OCI-LY1 (cell line): Measurements from ENCODE around the gene USH2A.

Experiments used
- H2AFZ ChIP-seq: fragments of 200-600 bp; sonication (generic), shearing (Covaris generic); 2 replicates; pipeline ENCODE4 v1.6.0; 2014; ENCODE audit warnings: antibody characterized with exemption, mild to moderate bottlenecking, low read length
- H3F3A ChIP-seq: fragments of 200-600 bp; sonication (generic), shearing (Covaris generic); 2 replicates; pipeline ENCODE4 v1.6.0; 2014; ENCODE audit warnings: mild to moderate bottlenecking, antibody characterized with exemption, low read length, moderate library complexity; ENCODE audit not compliant: insufficient read depth
- H3K27ac ChIP-seq: fragments of 200-600 bp; sonication (generic); 2 replicates; pipeline ENCODE4 v1.5.1; 2014; ENCODE audit warnings: low read length, mixed run types, mild to moderate bottlenecking, low read depth; ENCODE audit not compliant: poor library complexity, severe bottlenecking
- H3K27me3 ChIP-seq: fragments of 200-600 bp; sonication (generic); 2 replicates; pipeline ENCODE4 v1.6.0; 2014; ENCODE audit warnings: antibody characterized with exemption, mild to moderate bottlenecking, low read length, moderate library complexity; ENCODE audit not compliant: insufficient read depth
- H3K36me3 ChIP-seq: fragments of 200-600 bp; sonication (generic); 2 replicates; pipeline ENCODE4 v1.6.1; 2014; ENCODE audit warnings: mild to moderate bottlenecking, antibody characterized with exemption, low read length, moderate library complexity, mixed read lengths; ENCODE audit not compliant: insufficient read depth
- H3K4me1 ChIP-seq: fragments of 200-600 bp; sonication (generic); 2 replicates; pipeline ENCODE4 v1.5.1; 2014; ENCODE audit warnings: mild to moderate bottlenecking, low read length, moderate library complexity; ENCODE audit not compliant: insufficient read depth, severe bottlenecking
- H3K4me2 ChIP-seq: fragments of 200-600 bp; sonication (generic), shearing (Covaris generic); 2 replicates; pipeline ENCODE4 v1.6.1; 2014; ENCODE audit warnings: low read length
- H3K4me3 ChIP-seq: fragments of 200-600 bp; sonication (generic); 2 replicates; pipeline ENCODE4 v1.5.1; 2014; ENCODE audit warnings: low read length, low read depth, mild to moderate bottlenecking, mixed read lengths; ENCODE audit not compliant: poor library complexity, severe bottlenecking
- H3K79me2 ChIP-seq: fragments of 200-600 bp; shearing (Covaris generic); 2 replicates; pipeline ENCODE4 v1.6.1; 2016; ENCODE audit warnings: mixed run types, low read length, mixed read lengths; ENCODE audit not compliant: insufficient read depth
- H3K9ac ChIP-seq: fragments of 200-600 bp; sonication (generic), shearing (Covaris generic); 2 replicates; pipeline ENCODE4 v1.6.1; 2014; ENCODE audit warnings: mild to moderate bottlenecking, low read length, mixed read lengths
- H3K9me2 ChIP-seq: fragments of 200-600 bp; sonication (generic), shearing (Covaris generic); 2 replicates; pipeline ENCODE4 v1.6.1; 2014; ENCODE audit warnings: low read depth, mild to moderate bottlenecking, low read length, mixed read lengths
- H3K9me3 ChIP-seq: fragments of 200-600 bp; shearing (Covaris generic); 2 replicates; pipeline ENCODE4 v1.6.1; 2014; ENCODE audit warnings: low read length, mixed read lengths
- H4K20me1 ChIP-seq: fragments of 200-600 bp; sonication (generic), shearing (Covaris generic); 2 replicates; pipeline ENCODE4 v1.6.0; 2016; ENCODE audit warnings: mild to moderate bottlenecking, low read length; ENCODE audit not compliant: insufficient read depth
- EZH2 ChIP-seq: fragments of 200-600 bp; sonication (generic), shearing (Covaris generic); IDR thresholded peaks from 2 replicates; pipeline ENCODE4 v1.8.0; 2017; ENCODE audit warnings: borderline replicate concordance, mixed run types, mild to moderate bottlenecking, antibody characterized with exemption, low read length, moderate library complexity, mixed read lengths
- TF ChIP-seq, protein P1 (sequence below): fragments of 200-600 bp; sonication (generic), shearing (Covaris generic); IDR thresholded peaks from 2 replicates; pipeline ENCODE4 v1.5.1; 2017; ENCODE audit warnings: mild to moderate bottlenecking, antibody characterized with exemption, low read length, moderate library complexity, mixed read lengths

USH2A gene

DNA sequence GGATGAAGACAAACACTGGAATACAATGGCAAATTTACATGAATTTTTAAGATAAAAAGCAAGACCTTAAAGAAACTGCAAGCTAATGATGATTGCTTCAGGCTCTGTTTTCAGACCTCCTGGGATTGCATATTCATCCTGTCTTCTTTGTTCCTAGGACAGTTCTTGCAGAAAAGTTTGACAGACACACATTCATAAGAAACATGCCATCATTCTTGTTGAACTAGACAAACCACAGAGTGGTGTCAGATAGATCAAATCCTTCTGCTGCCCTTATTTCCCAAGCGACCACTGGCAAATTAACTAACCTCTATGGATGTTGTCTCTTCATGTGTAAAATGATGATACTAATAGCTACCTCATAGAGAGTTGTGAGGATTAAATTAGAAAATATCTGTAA lies 674.8 kb downstream of the USH2A start:
- TF ChIP-seq, protein P1, sequence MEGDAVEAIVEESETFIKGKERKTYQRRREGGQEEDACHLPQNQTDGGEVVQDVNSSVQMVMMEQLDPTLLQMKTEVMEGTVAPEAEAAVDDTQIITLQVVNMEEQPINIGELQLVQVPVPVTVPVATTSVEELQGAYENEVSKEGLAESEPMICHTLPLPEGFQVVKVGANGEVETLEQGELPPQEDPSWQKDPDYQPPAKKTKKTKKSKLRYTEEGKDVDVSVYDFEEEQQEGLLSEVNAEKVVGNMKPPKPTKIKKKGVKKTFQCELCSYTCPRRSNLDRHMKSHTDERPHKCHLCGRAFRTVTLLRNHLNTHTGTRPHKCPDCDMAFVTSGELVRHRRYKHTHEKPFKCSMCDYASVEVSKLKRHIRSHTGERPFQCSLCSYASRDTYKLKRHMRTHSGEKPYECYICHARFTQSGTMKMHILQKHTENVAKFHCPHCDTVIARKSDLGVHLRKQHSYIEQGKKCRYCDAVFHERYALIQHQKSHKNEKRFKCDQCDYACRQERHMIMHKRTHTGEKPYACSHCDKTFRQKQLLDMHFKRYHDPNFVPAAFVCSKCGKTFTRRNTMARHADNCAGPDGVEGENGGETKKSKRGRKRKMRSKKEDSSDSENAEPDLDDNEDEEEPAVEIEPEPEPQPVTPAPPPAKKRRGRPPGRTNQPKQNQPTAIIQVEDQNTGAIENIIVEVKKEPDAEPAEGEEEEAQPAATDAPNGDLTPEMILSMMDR: no peak
- no peak for TF ChIP-seq EZH2
- no peaks in the 10 kb centered on the region for H3K9me2 ChIP-seq
- no peaks in the 10 kb centered on the region for H3K36me3 ChIP-seq
- H3K4me1 ChIP-seq: no peaks in the 10 kb centered on the region
- no peaks in the 10 kb centered on the region for H4K20me1 ChIP-seq
- H3K9me3 ChIP-seq: no peaks in the 10 kb centered on the region
- H3K4me3 ChIP-seq: no peak overlapping the region
- H3K79me2 ChIP-seq: no peaks in the 10 kb centered on the region
- no peak overlapping the region for H2AFZ ChIP-seq
- no peaks in the 10 kb centered on the region for H3K27me3 ChIP-seq
- H3K4me2 ChIP-seq: no peak overlapping the region
- no peak overlapping the region for H3K9ac ChIP-seq
- H3F3A ChIP-seq: no peaks in the 10 kb centered on the region
- H3K27ac ChIP-seq: no peak overlapping the region

DNA sequence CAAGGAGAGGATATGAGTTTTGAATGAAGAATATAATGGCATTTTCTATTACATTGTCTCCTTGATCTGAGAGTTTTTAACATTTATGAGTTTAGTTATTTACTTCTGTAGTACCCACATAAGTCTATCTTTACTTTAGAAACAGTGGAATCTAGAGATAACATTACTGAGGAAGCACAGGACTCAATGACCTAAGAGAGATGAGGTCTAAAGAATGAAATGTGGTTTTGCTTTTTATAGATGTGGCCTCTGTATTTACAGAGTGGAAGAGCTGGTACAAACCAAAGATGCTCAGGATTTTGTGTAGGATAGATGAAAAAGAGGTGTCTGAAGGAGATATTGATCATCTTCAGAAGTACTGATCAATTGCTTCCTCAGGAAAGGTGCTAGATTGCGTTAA lies 678.8 kb downstream of the USH2A start:
- no peaks in the 10 kb centered on the region for H3F3A ChIP-seq
- no peaks in the 10 kb centered on the region for H3K9me2 ChIP-seq
- H3K9ac ChIP-seq: no peak overlapping the region
- H4K20me1 ChIP-seq: no peaks in the 10 kb centered on the region
- no peak overlapping the region for H3K27ac ChIP-seq
- H3K4me3 ChIP-seq: no peak overlapping the region
- no peaks in the 10 kb centered on the region for H3K4me1 ChIP-seq
- H2AFZ ChIP-seq: no peak overlapping the region
- TF ChIP-seq, protein P1: no peak
- TF ChIP-seq EZH2: no peak
- no peaks in the 10 kb centered on the region for H3K36me3 ChIP-seq
- no peaks in the 10 kb centered on the region for H3K79me2 ChIP-seq
- no peak overlapping the region for H3K4me2 ChIP-seq
- H3K27me3 ChIP-seq: no peaks in the 10 kb centered on the region
- no peaks in the 10 kb centered on the region for H3K9me3 ChIP-seq

DNA sequence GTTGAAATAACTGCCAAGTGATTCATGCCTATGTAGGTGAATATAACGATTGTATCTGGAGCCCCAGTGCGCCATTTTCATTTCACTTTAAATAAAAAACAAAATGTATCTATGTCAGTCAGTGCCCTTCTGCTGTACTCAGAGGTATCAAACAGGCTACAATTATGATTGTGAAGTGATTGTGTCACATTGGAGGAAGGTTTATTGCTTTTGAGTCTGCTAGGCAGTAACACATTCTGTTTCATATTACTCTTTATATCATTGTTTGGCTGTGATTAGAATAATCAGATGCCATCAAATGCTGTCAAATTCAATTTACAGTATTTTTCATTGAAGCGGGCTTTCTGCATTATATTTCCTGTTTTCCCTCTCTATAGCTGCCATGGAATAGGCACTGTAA lies 684.2 kb downstream of the USH2A start:
- H2AFZ ChIP-seq: no peak overlapping the region
- no peaks in the 10 kb centered on the region for H3F3A ChIP-seq
- no peaks in the 10 kb centered on the region for H3K4me1 ChIP-seq
- H3K27me3 ChIP-seq: no peaks in the 10 kb centered on the region
- H3K9me2 ChIP-seq: no peaks in the 10 kb centered on the region
- no peak overlapping the region for H3K9ac ChIP-seq
- H3K9me3 ChIP-seq: no peaks in the 10 kb centered on the region
- no peak overlapping the region for H3K27ac ChIP-seq
- TF ChIP-seq EZH2: no peak
- TF ChIP-seq, protein P1: no peak
- no peak overlapping the region for H3K4me3 ChIP-seq
- no peaks in the 10 kb centered on the region for H3K79me2 ChIP-seq
- H3K4me2 ChIP-seq: no peak overlapping the region
- H4K20me1 ChIP-seq: no peaks in the 10 kb centered on the region
- no peaks in the 10 kb centered on the region for H3K36me3 ChIP-seq
